Activated CD4-positive, alpha-beta T cell treated with anti-CD3 and anti-CD28 coated beads, Interleukin-2, amount 10 ng/mL, durations not matched to agents 7 days and 5 days (primary cell): ENCODE measurements around the gene VDR. TPM values are rescaled to one million over a fixed set of nuclear protein-coding genes. Genes with fewer than 3 reads are reported as not detected.

Experiments used
- CTCF ChIA-PET: fragments of 350-600 bp; sonication (Branson Sonifier 250); formaldehyde crosslinking; loops from one replicate; lab custom pipeline; 2021; ENCODE audit warnings: antibody characterized with exemption; lab: Charles Lee
- POLR2A ChIA-PET: fragments of 350-600 bp; sonication (Branson Sonifier 250); formaldehyde crosslinking; loops from one replicate; lab custom pipeline; 2021; ENCODE audit warnings: antibody characterized with exemption; lab: Charles Lee
- DNase-seq: peaks from one replicate; pipeline ENCODE4 v3.0.0-alpha.2; 2020
- H3K27ac Mint-ChIP-seq: one replicate; pipeline ENCODE4 v1.8.0; 2021; ENCODE audit warnings: mild to moderate bottlenecking, moderate library complexity, mixed read lengths
- H3K27me3 Mint-ChIP-seq: one replicate; pipeline ENCODE4 v1.8.0; 2021; ENCODE audit warnings: mixed read lengths
- H3K36me3 Mint-ChIP-seq: one replicate; pipeline ENCODE4 v1.8.0; 2021; ENCODE audit warnings: low read depth, mixed read lengths
- H3K4me1 Mint-ChIP-seq: one replicate; pipeline ENCODE4 v1.8.0; 2021; ENCODE audit warnings: mixed read lengths
- H3K4me3 Mint-ChIP-seq: one replicate; pipeline ENCODE4 v1.8.0; 2021; ENCODE audit warnings: mild to moderate bottlenecking, moderate library complexity, mixed read lengths
- H3K9me3 Mint-ChIP-seq: one replicate; pipeline ENCODE4 v1.8.0; 2021; ENCODE audit warnings: mixed read lengths
- total RNA-seq, 2 experiments: library from RNA; stranded (reverse); gene quantifications; one replicate each; pipeline ENCODE4 v1.2.3, GENCODE V29; 2021

Gene VDR
- total RNA-seq, 2 experiments from 2014 or later = 16.4 to 17.3 TPM

DNA sequence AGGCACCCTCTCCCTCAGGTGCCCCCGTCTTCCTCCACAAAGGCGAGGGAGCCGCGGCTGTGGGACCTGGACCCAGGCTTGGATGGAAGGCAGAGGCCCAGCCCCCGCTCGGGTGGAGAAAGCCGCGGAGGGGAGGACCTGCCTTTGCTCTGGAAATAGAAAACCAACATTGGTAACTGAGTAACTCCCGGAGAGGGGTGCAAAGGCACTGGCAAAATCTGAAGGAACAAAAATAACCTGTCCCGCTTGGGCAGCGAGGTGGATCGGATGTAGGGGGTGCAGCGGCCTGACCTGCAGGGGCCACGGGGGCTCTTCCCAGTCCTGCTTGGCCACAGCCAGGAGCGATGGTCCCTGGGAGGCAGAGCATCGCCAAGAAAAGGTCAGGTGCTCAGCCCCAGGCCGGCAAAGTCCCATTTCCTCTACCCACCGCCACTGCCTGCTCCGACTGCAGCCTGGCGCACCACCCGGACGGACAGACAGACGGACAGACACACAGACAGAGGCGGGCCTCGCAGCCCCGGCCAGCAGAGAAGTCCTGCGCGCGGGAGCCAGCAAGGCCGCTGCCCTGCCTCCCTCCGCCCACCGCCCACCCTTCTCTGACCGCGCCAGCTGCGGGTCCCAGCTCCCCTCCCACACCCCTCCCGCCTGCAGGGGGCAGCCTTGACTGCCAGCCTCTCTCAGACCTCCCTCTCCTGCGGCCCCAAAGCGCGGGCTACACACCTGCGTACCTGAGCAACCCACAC, 37.2 kb upstream of the VDR start:
- no peaks in the 10 kb centered on the region for H3K9me3 Mint-ChIP-seq
- peak; percentile 22 for DNase-seq
- peaks cover 2% of the 10 kb centered on the region for H3K4me1 Mint-ChIP-seq
- ChIA-PET POLR2A (no interaction called here), CTCF (no interaction called here)
- no peak overlapping the region for H3K4me3 Mint-ChIP-seq
- peaks cover 13% of the 10 kb centered on the region for H3K27me3 Mint-ChIP-seq
- no peak overlapping the region for H3K27ac Mint-ChIP-seq
- H3K36me3 Mint-ChIP-seq = no peaks in the 10 kb centered on the region

- H3K9me3 Mint-ChIP-seq = no peaks in the 10 kb centered on the region
- H3K27me3 Mint-ChIP-seq = peaks cover 13% of the 10 kb centered on the region
- H3K4me1 Mint-ChIP-seq = no peaks in the 10 kb centered on the region
- ChIA-PET CTCF (interaction anchor here (1.7 kb wide), 1 partner anchor 13 kb away, joined by 4 read pairs; no protein-coding TSS in a partner anchor), POLR2A (no interaction called here)
- H3K27ac Mint-ChIP-seq = no peak overlapping the region
- no peak for DNase-seq
- no peaks in the 10 kb centered on the region for H3K36me3 Mint-ChIP-seq
- H3K4me3 Mint-ChIP-seq = no peak overlapping the region
Observed at GRCh38 chr12:47941475-47941780, 36.6 kb upstream of the VDR start.

- Mint-ChIP-seq H3K9me3 (no peaks in the 10 kb centered on the region), H3K4me3 (no peak overlapping the region), H3K4me1 (no peaks in the 10 kb centered on the region), H3K36me3 (no peaks in the 10 kb centered on the region), H3K27me3 (peaks cover 14% of the 10 kb centered on the region), H3K27ac (no peak overlapping the region)
- DNase-seq = no peak
- CTCF ChIA-PET = interaction anchor here (0.9 to 1.7 kb wide), 3 partner anchors 8 to 23 kb away, joined by 3 to 4 read pairs (median 4); partner anchors contain the start of gene TMEM106C
- POLR2A ChIA-PET = interaction anchor here (0.6 kb wide), 1 partner anchor 921 kb away, joined by 4 read pairs; no protein-coding TSS in a partner anchor
Observed at GRCh38 chr12:47940773-47941474, 36.1 kb upstream of the VDR start.

DNA sequence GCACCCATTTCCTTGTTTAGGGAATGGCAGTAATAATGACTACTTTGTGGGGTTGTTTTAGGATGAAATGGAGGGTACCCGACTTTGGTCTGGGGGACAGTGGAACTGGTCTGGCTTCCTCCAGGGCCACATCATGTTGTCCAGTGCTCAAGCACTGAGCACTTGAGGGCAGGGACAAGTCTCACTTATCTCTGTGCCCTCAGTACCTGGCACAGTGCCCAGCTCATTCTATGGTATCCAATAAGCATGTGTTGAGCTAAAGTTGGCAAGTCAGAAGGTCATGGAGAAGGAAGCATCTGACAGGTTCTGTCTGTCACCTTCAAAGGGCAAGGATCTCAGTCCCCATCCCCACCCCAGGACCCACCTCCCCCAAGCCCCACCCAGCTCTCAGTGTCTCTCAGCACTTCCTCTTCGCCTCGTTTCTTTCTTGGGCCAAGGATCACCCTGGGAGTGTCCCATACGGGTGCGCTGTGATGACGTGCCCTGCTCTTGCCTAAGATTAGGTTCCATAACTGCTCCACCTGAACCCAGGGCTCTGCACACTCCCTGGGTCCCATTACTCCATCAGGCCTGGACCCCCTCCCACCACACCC, 34.3 kb upstream of the VDR start:
- no peaks in the 10 kb centered on the region for H3K4me1 Mint-ChIP-seq
- DNase-seq = no peak
- no peak overlapping the region for H3K4me3 Mint-ChIP-seq
- H3K27me3 Mint-ChIP-seq = peaks cover 12% of the 10 kb centered on the region
- ChIA-PET POLR2A (no interaction called here), CTCF (interaction anchor here (1.0 kb wide), 1 partner anchor 65 kb away, joined by 3 read pairs; the partner anchor contains the start of gene COL2A1)
- H3K27ac Mint-ChIP-seq = no peak overlapping the region
- no peaks in the 10 kb centered on the region for H3K36me3 Mint-ChIP-seq
- no peaks in the 10 kb centered on the region for H3K9me3 Mint-ChIP-seq

DNA sequence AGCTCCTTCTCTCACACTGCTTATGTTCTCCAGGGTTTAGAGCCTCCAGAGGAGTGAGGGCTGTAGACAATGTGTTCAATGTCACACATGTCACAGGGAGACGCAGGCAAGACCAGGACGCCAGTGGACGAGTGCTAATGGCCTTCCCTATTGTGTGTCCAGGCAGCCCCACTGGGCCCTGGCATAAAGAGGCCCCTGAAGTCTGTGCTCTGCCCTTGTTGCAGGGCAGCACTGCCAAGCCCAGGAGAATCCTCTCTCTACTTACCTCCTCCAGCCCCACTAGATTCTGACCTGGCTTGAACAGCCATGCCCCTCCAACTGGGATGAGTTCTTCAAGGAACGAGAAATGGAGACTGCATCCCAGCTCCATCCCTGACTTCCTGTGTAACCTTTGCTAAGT, 33.8 kb upstream of the VDR start:
- CTCF ChIA-PET = interaction anchor here (1.0 to 1.2 kb wide), 2 partner anchors 8 to 66 kb away, joined by 3 to 5 read pairs; partner anchors contain the start of gene COL2A1
- H3K9me3 Mint-ChIP-seq = no peaks in the 10 kb centered on the region
- H3K4me3 Mint-ChIP-seq = no peak overlapping the region
- no peak for DNase-seq
- POLR2A ChIA-PET = no interaction called here
- H3K27me3 Mint-ChIP-seq = peaks cover 12% of the 10 kb centered on the region
- no peak overlapping the region for H3K27ac Mint-ChIP-seq
- H3K36me3 Mint-ChIP-seq = no peaks in the 10 kb centered on the region
- H3K4me1 Mint-ChIP-seq = no peaks in the 10 kb centered on the region

DNA sequence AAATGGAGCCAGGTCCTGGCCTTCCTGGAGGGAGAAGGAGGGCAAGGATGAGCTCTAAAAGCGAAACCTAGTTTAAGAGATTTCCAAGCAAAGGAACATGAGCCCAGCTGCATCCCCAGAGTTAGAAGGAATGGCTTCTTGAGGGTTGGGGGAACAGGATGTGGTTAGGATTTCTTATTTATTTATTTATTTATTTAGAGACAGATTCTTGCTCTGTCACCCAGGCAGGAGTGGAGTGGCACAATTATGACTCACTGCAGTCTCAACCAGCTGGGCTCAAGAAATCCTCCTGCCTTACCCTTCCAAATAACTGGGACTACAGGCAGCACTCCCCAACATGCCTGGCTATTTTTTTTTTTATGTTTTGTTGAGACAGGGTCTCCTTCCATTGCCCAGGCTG, 33.3 kb upstream of the VDR start:
- peaks cover 14% of the 10 kb centered on the region for H3K27me3 Mint-ChIP-seq
- H3K36me3 Mint-ChIP-seq = no peaks in the 10 kb centered on the region
- DNase-seq = no peak
- no peaks in the 10 kb centered on the region for H3K9me3 Mint-ChIP-seq
- no peak overlapping the region for H3K27ac Mint-ChIP-seq
- CTCF ChIA-PET = interaction anchor here (0.7 to 1.2 kb wide), 3 partner anchors 9 to 66 kb away, joined by 3 to 5 read pairs (median 4); partner anchors contain the start of gene COL2A1
- H3K4me3 Mint-ChIP-seq = no peak overlapping the region
- POLR2A ChIA-PET = no interaction called here
- H3K4me1 Mint-ChIP-seq = no peaks in the 10 kb centered on the region

- H3K27ac Mint-ChIP-seq = no peak overlapping the region
- H3K9me3 Mint-ChIP-seq = no peaks in the 10 kb centered on the region
- no peak overlapping the region for H3K4me3 Mint-ChIP-seq
- H3K27me3 Mint-ChIP-seq = peaks cover 16% of the 10 kb centered on the region
- no peaks in the 10 kb centered on the region for H3K36me3 Mint-ChIP-seq
- ChIA-PET CTCF (interaction anchor here (0.6 to 1.4 kb wide), 3 partner anchors 11 to 36 kb away, joined by 3 to 7 read pairs (median 3); no protein-coding TSS in a partner anchor), POLR2A (no interaction called here)
- DNase-seq = no peak
- no peaks in the 10 kb centered on the region for H3K4me1 Mint-ChIP-seq
Observed at GRCh38 chr12:47935184-47935583, 30.4 kb upstream of the VDR start.

GRCh38 chr12:47931187-47931586, 26.4 kb upstream of the VDR start:
- ChIA-PET CTCF (interaction anchor here (1.4 kb wide), 1 partner anchor 29 kb away, joined by 4 read pairs; no protein-coding TSS in a partner anchor), POLR2A (no interaction called here)
- no peak for DNase-seq
- H3K36me3 Mint-ChIP-seq = no peaks in the 10 kb centered on the region
- no peak overlapping the region for H3K4me3 Mint-ChIP-seq
- peaks cover 11% of the 10 kb centered on the region for H3K27me3 Mint-ChIP-seq
- no peak overlapping the region for H3K27ac Mint-ChIP-seq
- H3K9me3 Mint-ChIP-seq = no peaks in the 10 kb centered on the region
- no peaks in the 10 kb centered on the region for H3K4me1 Mint-ChIP-seq

DNA sequence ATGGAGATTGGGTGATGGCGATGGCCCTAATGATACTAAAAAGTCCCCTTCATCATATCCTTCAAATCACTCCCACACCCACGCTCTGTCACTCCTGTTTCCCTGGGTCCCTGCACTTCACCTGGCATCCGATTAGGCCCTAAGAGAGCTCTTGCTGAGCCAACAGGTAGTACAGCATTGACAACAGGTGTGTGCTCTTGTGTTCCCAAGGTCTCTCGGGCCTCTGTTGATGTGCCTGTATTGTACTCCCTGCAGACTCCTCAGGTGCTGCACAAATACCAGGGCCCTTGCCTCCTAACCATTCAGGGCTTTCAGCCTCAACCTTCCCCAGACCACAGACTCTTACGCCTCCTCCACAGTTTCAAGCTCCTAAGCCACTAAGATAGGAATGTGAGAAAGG, 25.8 kb upstream of the VDR start:
- peaks cover 9% of the 10 kb centered on the region for H3K27me3 Mint-ChIP-seq
- no peaks in the 10 kb centered on the region for H3K36me3 Mint-ChIP-seq
- H3K9me3 Mint-ChIP-seq = no peaks in the 10 kb centered on the region
- DNase-seq = no peak
- no peak overlapping the region for H3K4me3 Mint-ChIP-seq
- ChIA-PET CTCF (interaction anchor here (1.4 kb wide), 1 partner anchor 28 kb away, joined by 4 read pairs; no protein-coding TSS in a partner anchor), POLR2A (no interaction called here)
- H3K4me1 Mint-ChIP-seq = no peaks in the 10 kb centered on the region
- no peak overlapping the region for H3K27ac Mint-ChIP-seq

DNA sequence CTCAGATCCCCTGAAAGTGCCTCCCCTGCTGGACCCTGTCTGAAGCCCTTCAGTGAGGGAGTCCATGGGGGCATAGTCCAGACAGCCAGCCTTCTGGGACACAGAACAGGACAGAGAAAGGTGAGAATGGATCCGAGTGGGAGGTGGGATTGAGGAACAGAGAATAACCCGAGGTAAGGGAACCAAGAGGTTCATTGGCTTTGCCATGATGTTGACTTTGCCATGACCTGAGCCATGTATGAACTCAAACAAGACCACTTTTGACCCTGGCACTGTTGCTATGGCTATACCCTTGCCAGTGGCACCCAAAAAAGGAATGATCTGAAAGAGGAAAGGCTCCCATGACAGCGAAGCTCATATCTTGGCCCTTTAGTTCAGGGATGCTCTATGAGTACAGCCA, 22.6 kb upstream of the VDR start:
- no peak for DNase-seq
- Mint-ChIP-seq H3K36me3 (no peaks in the 10 kb centered on the region), H3K9me3 (no peaks in the 10 kb centered on the region), H3K27me3 (peaks cover 23% of the 10 kb centered on the region), H3K4me3 (no peak overlapping the region), H3K27ac (no peak overlapping the region), H3K4me1 (no peaks in the 10 kb centered on the region)
- POLR2A ChIA-PET = no interaction called here
- CTCF ChIA-PET = no interaction called here

DNA sequence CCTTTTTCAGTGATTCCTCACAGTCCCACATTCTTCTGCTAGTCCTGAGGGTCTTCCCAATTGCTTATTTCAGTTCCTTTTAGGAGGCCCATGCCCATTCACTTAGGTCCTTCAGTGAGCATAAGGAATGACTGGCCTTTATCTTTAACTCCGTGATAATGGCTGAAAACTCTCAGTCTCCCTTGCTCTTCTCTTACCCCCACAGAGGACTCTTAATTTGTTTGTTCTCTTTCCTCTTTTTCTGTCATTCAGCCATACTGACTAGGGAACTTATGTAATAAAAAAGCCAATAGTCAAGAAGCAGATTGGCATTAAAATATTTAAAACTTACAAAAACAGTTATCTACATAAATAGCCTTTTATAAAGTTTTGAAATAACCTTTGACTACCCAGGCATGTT, 17.1 kb upstream of the VDR start:
- H3K9me3 Mint-ChIP-seq = no peaks in the 10 kb centered on the region
- H3K36me3 Mint-ChIP-seq = no peaks in the 10 kb centered on the region
- no peak for DNase-seq
- H3K4me3 Mint-ChIP-seq = no peak overlapping the region
- H3K27me3 Mint-ChIP-seq = peaks cover 30% of the 10 kb centered on the region
- no peak overlapping the region for H3K27ac Mint-ChIP-seq
- POLR2A ChIA-PET = no interaction called here
- H3K4me1 Mint-ChIP-seq = no peaks in the 10 kb centered on the region
- CTCF ChIA-PET = no interaction called here

GRCh38 chr12:47920913-47921312, 16.1 kb upstream of the VDR start:
- H3K4me1 Mint-ChIP-seq = no peaks in the 10 kb centered on the region
- no peak for DNase-seq
- H3K9me3 Mint-ChIP-seq = no peaks in the 10 kb centered on the region
- H3K27me3 Mint-ChIP-seq = peaks cover 37% of the 10 kb centered on the region
- no peak overlapping the region for H3K4me3 Mint-ChIP-seq
- H3K36me3 Mint-ChIP-seq = no peaks in the 10 kb centered on the region
- ChIA-PET CTCF (no interaction called here), POLR2A (no interaction called here)
- H3K27ac Mint-ChIP-seq = no peak overlapping the region

DNA sequence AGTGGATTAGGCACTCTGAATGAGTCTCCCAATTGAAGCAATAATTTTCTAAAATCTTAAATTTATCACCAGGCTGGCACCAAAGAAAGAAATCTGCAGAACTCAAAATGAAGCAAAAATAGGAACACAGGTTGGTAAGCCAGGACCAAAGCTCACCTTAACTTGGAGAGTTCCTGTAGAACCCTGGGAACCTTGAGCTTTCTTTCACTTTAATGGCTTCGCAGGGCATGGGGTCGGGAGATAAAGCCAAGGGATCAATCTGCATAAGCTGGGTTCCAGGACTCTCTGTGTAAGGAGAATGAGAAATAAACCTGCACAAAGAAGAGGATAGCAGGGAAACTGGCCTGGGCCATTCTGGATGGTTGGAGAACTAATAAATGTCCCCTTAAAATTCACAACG, 8.3 kb upstream of the VDR start:
- POLR2A ChIA-PET = no interaction called here
- peaks cover 43% of the 10 kb centered on the region for H3K27me3 Mint-ChIP-seq
- no peaks in the 10 kb centered on the region for H3K9me3 Mint-ChIP-seq
- CTCF ChIA-PET = interaction anchor here (1.0 to 2.3 kb wide), 4 partner anchors 8 to 75 kb away, joined by 3 to 7 read pairs (median 5); partner anchors contain the start of genes TMEM106C and VDR
- no peak overlapping the region for H3K27ac Mint-ChIP-seq
- no peak for DNase-seq
- no peak overlapping the region for H3K4me3 Mint-ChIP-seq
- no peaks in the 10 kb centered on the region for H3K4me1 Mint-ChIP-seq
- no peaks in the 10 kb centered on the region for H3K36me3 Mint-ChIP-seq
